ENCODE results near the gene HVCN1. TPM values are rescaled to one million over a fixed set of nuclear protein-coding genes. Genes with fewer than 3 reads are reported as not detected.
"Not testable (repeated sequence)": the region's sequence is repeated elsewhere in the genome, so short reads cannot be mapped to it uniquely, and the experiment has no call there.

HVCN1 gene
- total RNA-seq, 2 donors from 2014 or later: 5.4 to 11.2 TPM

- no peaks in the 10 kb centered on the region for H3K4me1 ChIP-seq (replicated peaks)
- intact Hi-C loops (cut with DNase I): no loop called here
- no peaks in the 10 kb centered on the region for H3K36me3 ChIP-seq
- H3K4me3 ChIP-seq: no peak overlapping the region
- DNase-seq (ENCODE audit: low spot score): no peak
- no peaks in the 10 kb centered on the region for H3K9me3 ChIP-seq
- H3K27ac ChIP-seq: no peak overlapping the region
- no peaks in the 10 kb centered on the region for H3K27me3 ChIP-seq (replicated peaks; ENCODE audit: insufficient read depth)
- TF ChIP-seq POLR2A (IDR thresholded peaks at IDR 0.05) (no peak), CTCF (IDR thresholded peaks at IDR 0.05) (no peak), POLR2AphosphoS5 (IDR thresholded peaks at IDR 0.05) (no peak)
- 84% methylated on average over 11 of the region's 11 CpGs for WGBS
Measured at GRCh38 chr12:110656071-110656655, 32.8 kb downstream of the HVCN1 start.

- H3K4me1 ChIP-seq (replicated peaks); H3K27me3 ChIP-seq (replicated peaks; ENCODE audit: insufficient read depth); H3K27ac ChIP-seq; DNase-seq (ENCODE audit: low spot score); H3K36me3 ChIP-seq; H3K4me3 ChIP-seq; H3K9me3 ChIP-seq; intact Hi-C loops (cut with DNase I): not testable (repeated sequence)
- WGBS: 93% methylated on average over 10 of the region's 10 CpGs
Measured at GRCh38 chr12:110654238-110654637, 34.7 kb downstream of the HVCN1 start.

GRCh38 chr12:110649341-110649847 lies 39.5 kb downstream of the HVCN1 start:
- intact Hi-C loops (cut with DNase I): no loop called here
- Histone ChIP-seq H3K4me1 (replicated peaks) (no peaks in the 10 kb centered on the region), H3K36me3 (no peaks in the 10 kb centered on the region), H3K27me3 (replicated peaks; ENCODE audit: insufficient read depth) (no peaks in the 10 kb centered on the region), H3K9me3 (no peaks in the 10 kb centered on the region), H3K4me3 (no peak overlapping the region), H3K27ac (no peak overlapping the region)
- DNase-seq (ENCODE audit: low spot score): no peak
- WGBS: 79% methylated on average over 11 of the region's 11 CpGs
- TF ChIP-seq POLR2AphosphoS5 (IDR thresholded peaks at IDR 0.05) (no peak), CTCF (IDR thresholded peaks at IDR 0.05) (no peak)

- Histone ChIP-seq H3K27me3 (replicated peaks; ENCODE audit: insufficient read depth) (no peaks in the 10 kb centered on the region), H3K4me3 (no peak overlapping the region), H3K36me3 (no peaks in the 10 kb centered on the region), H3K4me1 (replicated peaks) (no peaks in the 10 kb centered on the region), H3K27ac (no peak overlapping the region), H3K9me3 (no peaks in the 10 kb centered on the region)
- intact Hi-C loops (cut with DNase I): no loop called here
- TF ChIP-seq CTCF (IDR thresholded peaks at IDR 0.05) (no peak), POLR2AphosphoS5 (IDR thresholded peaks at IDR 0.05) (no peak), POLR2A (IDR thresholded peaks at IDR 0.05) (no peak)
- no peak for DNase-seq (ENCODE audit: low spot score)
- 80% methylated on average over 7 of the region's 7 CpGs for WGBS
Measured at GRCh38 chr12:110647631-110648040, 41.3 kb downstream of the HVCN1 start.

- H3K4me3 ChIP-seq: no peak overlapping the region
- H3K9me3 ChIP-seq: no peaks in the 10 kb centered on the region
- 46% methylated on average over 7 of the region's 7 CpGs for WGBS
- H3K4me1 ChIP-seq (replicated peaks): no peaks in the 10 kb centered on the region
- DNase-seq (ENCODE audit: low spot score): no peak
- TF ChIP-seq POLR2A (IDR thresholded peaks at IDR 0.05) (no peak), POLR2AphosphoS5 (IDR thresholded peaks at IDR 0.05) (no peak), CTCF (IDR thresholded peaks at IDR 0.05) (no peak)
- no peak overlapping the region for H3K27ac ChIP-seq
- no peaks in the 10 kb centered on the region for H3K36me3 ChIP-seq
- intact Hi-C loops (cut with DNase I): no loop called here
- H3K27me3 ChIP-seq (replicated peaks; ENCODE audit: insufficient read depth): no peaks in the 10 kb centered on the region
Measured at GRCh38 chr12:110641521-110641920, 47.4 kb downstream of the HVCN1 start.
